ENCODE measurements around the gene ST8SIA2. TPM values are rescaled to one million over a fixed set of nuclear protein-coding genes. Genes with fewer than 3 reads are reported as not detected.

The ST8SIA2 gene
- total RNA-seq, 1 donor, result 0.36 TPM

DNA sequence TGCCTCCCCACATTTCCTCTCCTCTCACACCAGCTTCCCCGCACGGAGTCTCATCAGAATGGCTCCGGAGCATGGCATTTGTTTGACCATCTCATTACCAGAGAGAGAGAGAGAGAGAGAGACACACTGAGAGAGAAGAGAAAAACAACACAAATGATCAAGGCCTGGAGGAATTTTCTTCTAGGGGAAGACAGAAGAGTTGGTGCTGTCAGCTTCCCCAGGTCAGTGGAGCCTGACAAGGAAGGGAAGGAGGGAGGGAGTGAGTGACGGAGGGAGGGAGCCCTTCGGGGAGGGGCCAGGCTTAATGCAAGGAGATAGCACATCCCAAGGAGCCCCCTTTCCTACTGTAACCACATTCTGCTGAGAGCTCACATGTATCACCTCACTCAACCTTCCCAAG is 9.1 kb downstream of the ST8SIA2 start:
- H3K4me2 ChIP-seq (ENCODE audit: insufficient read depth, low read length), result no peak overlapping the region
- no peaks in the 10 kb centered on the region for H3K79me2 ChIP-seq (ENCODE audit: insufficient read depth, low read length)
- no peak overlapping the region for H2AFZ ChIP-seq (ENCODE audit: low read length)
- TF ChIP-seq, protein P1, sequence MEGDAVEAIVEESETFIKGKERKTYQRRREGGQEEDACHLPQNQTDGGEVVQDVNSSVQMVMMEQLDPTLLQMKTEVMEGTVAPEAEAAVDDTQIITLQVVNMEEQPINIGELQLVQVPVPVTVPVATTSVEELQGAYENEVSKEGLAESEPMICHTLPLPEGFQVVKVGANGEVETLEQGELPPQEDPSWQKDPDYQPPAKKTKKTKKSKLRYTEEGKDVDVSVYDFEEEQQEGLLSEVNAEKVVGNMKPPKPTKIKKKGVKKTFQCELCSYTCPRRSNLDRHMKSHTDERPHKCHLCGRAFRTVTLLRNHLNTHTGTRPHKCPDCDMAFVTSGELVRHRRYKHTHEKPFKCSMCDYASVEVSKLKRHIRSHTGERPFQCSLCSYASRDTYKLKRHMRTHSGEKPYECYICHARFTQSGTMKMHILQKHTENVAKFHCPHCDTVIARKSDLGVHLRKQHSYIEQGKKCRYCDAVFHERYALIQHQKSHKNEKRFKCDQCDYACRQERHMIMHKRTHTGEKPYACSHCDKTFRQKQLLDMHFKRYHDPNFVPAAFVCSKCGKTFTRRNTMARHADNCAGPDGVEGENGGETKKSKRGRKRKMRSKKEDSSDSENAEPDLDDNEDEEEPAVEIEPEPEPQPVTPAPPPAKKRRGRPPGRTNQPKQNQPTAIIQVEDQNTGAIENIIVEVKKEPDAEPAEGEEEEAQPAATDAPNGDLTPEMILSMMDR (IDR thresholded peaks at IDR 0.05; ENCODE audit: extremely low read depth, low read depth, low read length), result no peak
- H3K27ac ChIP-seq (ENCODE audit: low read depth, low read length), result no peak overlapping the region
- H3K9me3 ChIP-seq (ENCODE audit: low read depth, low read length), result no peaks in the 10 kb centered on the region
- no peaks in the 10 kb centered on the region for H3K36me3 ChIP-seq (ENCODE audit: insufficient read depth, low read length)
- no peaks in the 10 kb centered on the region for H3K4me1 ChIP-seq (ENCODE audit: insufficient read depth, low read length)
- H4K20me1 ChIP-seq (ENCODE audit: insufficient read depth, low read length), result no peaks in the 10 kb centered on the region
- no peak overlapping the region for H3K4me3 ChIP-seq (ENCODE audit: insufficient read depth, low read length)
- no peaks in the 10 kb centered on the region for H3K27me3 ChIP-seq (ENCODE audit: insufficient read depth, low read length)
- no peak for DNase-seq (ENCODE audit: insufficient read length, low spot score, missing footprints)

DNA sequence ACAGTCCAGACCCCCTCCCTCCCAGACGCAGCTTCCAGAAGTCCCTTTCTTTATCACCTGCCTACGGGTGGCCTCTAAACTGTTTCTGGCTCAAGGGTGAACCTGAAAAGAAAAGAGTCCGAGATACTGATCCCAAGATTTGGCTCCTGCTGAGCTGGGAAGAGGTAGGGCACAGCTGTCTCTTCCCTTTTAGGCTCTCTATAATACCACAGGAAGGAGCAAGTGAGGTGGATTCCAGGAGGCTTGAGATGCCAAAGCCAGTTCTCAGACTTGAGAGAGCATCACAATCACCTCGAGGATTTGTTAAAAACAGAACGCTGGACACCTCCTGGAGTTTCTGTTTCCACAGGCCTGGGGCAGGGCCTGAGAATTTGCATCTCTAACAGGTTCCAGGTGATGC is 12.3 kb downstream of the ST8SIA2 start:
- Histone ChIP-seq H4K20me1 (ENCODE audit: insufficient read depth, low read length) (no peaks in the 10 kb centered on the region), H3K4me2 (ENCODE audit: insufficient read depth, low read length) (no peak overlapping the region), H3K27me3 (ENCODE audit: insufficient read depth, low read length) (no peaks in the 10 kb centered on the region), H2AFZ (ENCODE audit: low read length) (no peak overlapping the region), H3K27ac (ENCODE audit: low read depth, low read length) (no peak overlapping the region), H3K4me1 (ENCODE audit: insufficient read depth, low read length) (no peaks in the 10 kb centered on the region), H3K4me3 (ENCODE audit: insufficient read depth, low read length) (no peak overlapping the region), H3K9me3 (ENCODE audit: low read depth, low read length) (no peaks in the 10 kb centered on the region), H3K79me2 (ENCODE audit: insufficient read depth, low read length) (no peaks in the 10 kb centered on the region), H3K36me3 (ENCODE audit: insufficient read depth, low read length) (no peaks in the 10 kb centered on the region)
- no peak for DNase-seq (ENCODE audit: insufficient read length, low spot score, missing footprints)
- TF ChIP-seq, protein P1 (IDR thresholded peaks at IDR 0.05; ENCODE audit: extremely low read depth, low read depth, low read length), result no peak

DNA sequence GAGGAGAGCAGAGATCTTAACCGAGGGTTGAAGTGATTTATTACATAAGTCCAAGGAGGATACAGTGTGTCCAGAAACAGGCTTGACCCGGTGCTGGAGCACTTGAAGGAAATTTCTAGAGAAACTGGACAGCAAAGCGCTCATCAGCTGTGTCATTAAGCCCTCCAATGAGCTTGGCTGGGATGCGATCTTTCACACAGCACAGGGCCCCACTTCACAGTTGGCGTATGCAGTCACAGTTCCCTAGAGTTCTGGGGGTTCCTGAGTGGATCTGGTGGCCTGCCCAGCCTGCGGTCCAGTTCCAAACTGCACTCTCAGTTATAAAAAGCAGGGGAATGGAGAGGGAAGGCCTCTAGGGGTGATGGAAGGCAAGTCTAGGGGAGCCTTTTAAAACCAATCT is 13.6 kb downstream of the ST8SIA2 start:
- TF ChIP-seq, protein P1 (IDR thresholded peaks at IDR 0.05; ENCODE audit: extremely low read depth, low read depth, low read length), result no peak
- no peaks in the 10 kb centered on the region for H3K79me2 ChIP-seq (ENCODE audit: insufficient read depth, low read length)
- no peaks in the 10 kb centered on the region for H3K36me3 ChIP-seq (ENCODE audit: insufficient read depth, low read length)
- H2AFZ ChIP-seq (ENCODE audit: low read length), result no peak overlapping the region
- no peak overlapping the region for H3K4me3 ChIP-seq (ENCODE audit: insufficient read depth, low read length)
- H3K4me1 ChIP-seq (ENCODE audit: insufficient read depth, low read length), result no peaks in the 10 kb centered on the region
- no peaks in the 10 kb centered on the region for H3K27me3 ChIP-seq (ENCODE audit: insufficient read depth, low read length)
- no peak overlapping the region for H3K27ac ChIP-seq (ENCODE audit: low read depth, low read length)
- H3K4me2 ChIP-seq (ENCODE audit: insufficient read depth, low read length), result no peak overlapping the region
- no peaks in the 10 kb centered on the region for H3K9me3 ChIP-seq (ENCODE audit: low read depth, low read length)
- H4K20me1 ChIP-seq (ENCODE audit: insufficient read depth, low read length), result no peaks in the 10 kb centered on the region
- DNase-seq (ENCODE audit: insufficient read length, low spot score, missing footprints), result no peak

DNA sequence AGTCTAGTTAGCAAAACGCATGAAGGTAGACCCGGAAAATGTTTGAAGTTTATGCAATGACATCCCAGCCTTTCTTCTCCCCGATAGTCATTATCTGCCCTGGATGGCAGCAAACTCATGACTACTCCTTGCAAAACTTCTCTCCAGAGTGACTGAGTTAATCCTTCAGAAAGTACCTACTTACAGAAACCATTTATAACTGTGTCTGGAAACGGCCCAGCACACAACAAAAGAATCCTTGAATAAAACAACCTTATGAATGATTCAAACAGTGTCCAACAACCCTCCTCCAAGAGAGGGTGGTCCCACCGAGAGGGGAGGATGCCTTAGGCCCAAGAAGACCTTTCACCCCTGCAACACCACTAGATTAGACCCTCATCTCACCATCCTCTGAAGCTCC is 14.2 kb downstream of the ST8SIA2 start:
- TF ChIP-seq, protein P1 (IDR thresholded peaks at IDR 0.05; ENCODE audit: extremely low read depth, low read depth, low read length), result no peak
- no peaks in the 10 kb centered on the region for H4K20me1 ChIP-seq (ENCODE audit: insufficient read depth, low read length)
- H3K27ac ChIP-seq (ENCODE audit: low read depth, low read length), result no peak overlapping the region
- H3K27me3 ChIP-seq (ENCODE audit: insufficient read depth, low read length), result no peaks in the 10 kb centered on the region
- no peaks in the 10 kb centered on the region for H3K36me3 ChIP-seq (ENCODE audit: insufficient read depth, low read length)
- H2AFZ ChIP-seq (ENCODE audit: low read length), result no peak overlapping the region
- H3K9me3 ChIP-seq (ENCODE audit: low read depth, low read length), result no peaks in the 10 kb centered on the region
- H3K4me3 ChIP-seq (ENCODE audit: insufficient read depth, low read length), result no peak overlapping the region
- no peak for DNase-seq (ENCODE audit: insufficient read length, low spot score, missing footprints)
- H3K79me2 ChIP-seq (ENCODE audit: insufficient read depth, low read length), result no peaks in the 10 kb centered on the region
- H3K4me1 ChIP-seq (ENCODE audit: insufficient read depth, low read length), result no peaks in the 10 kb centered on the region
- H3K4me2 ChIP-seq (ENCODE audit: insufficient read depth, low read length), result no peak overlapping the region
